Ectodermal cell (in vitro differentiated cells): ENCODE measurements around the gene MORC3.
"Not testable (repeated sequence)": the region's sequence is repeated elsewhere in the genome, so short reads cannot be mapped to it uniquely, and the experiment has no call there.

Source experiments
- H3K27ac ChIP-seq: 2 replicates; pipeline ENCODE4 v1.7.0; 2013; ENCODE audit warnings: mild to moderate bottlenecking, low read depth, low read length; ENCODE audit not compliant: insufficient read depth, poor library complexity, severe bottlenecking
- H3K27me3 ChIP-seq: 2 replicates; pipeline ENCODE4 v1.7.0; 2013; ENCODE audit warnings: mild to moderate bottlenecking, low read length; ENCODE audit not compliant: insufficient read depth, control insufficient read depth, poor library complexity, severe bottlenecking
- H3K36me3 ChIP-seq: one replicate; pipeline ENCODE4 v1.7.0; 2013; ENCODE audit warnings: low read length; ENCODE audit not compliant: control insufficient read depth, insufficient read depth
- H3K4me1 ChIP-seq: one replicate; pipeline ENCODE4 v1.7.0; 2013; ENCODE audit warnings: low read length; ENCODE audit not compliant: control insufficient read depth, insufficient read depth
- H3K4me3 ChIP-seq: 2 replicates; pipeline ENCODE4 v1.7.0; 2013; ENCODE audit warnings: low read depth, low read length, control low read depth; ENCODE audit not compliant: insufficient read depth
- H3K9me3 ChIP-seq: 2 replicates; pipeline ENCODE4 v1.7.0; 2013; ENCODE audit warnings: mild to moderate bottlenecking, low read length, moderate library complexity; ENCODE audit not compliant: control insufficient read depth
- WGBS, 2 experiments: methylation state at CpG; one replicate each; pipeline ENCODE4 v1.1.7; 2013; ENCODE audit warnings: missing lambda C conversion rate in 2 of 2; 5-methylcytosine and 5-hydroxymethylcytosine counted together

Gene MORC3

DNA sequence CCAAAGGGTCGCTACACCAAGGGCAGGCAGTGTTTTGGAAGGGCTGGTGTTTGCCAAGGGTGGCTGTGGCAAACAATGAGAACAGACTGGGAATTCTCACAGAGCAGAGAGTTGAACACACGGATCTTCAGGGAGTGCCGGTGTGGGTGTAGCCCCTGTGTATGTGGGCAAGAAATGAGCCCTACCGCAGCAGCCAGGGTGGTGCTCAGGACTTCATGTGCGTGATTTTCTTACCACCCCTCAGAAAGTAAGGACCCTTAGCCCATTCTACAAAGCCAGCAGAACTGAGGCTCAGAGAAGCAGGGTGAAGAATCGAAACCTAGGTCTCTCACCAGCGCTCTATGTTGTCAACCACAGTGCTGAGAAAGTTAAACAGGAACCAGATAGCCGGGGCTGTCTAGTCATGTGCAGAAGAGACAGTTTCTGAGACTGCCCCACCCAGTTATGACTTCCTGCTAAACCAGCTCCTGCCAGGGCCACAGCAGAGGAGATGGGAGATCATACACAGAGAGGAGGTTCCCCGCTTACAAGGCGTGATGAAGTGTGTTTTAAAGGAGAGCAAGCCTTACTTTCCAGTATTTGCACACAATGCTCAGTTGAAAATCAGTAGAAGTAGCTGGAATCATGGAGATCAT is 21.9 kb upstream of the MORC3 start:
- H3K36me3 ChIP-seq, result peaks cover 4% of the 10 kb centered on the region
- no peaks in the 10 kb centered on the region for H3K4me1 ChIP-seq
- H3K4me3 ChIP-seq, result no peak overlapping the region
- WGBS, 2 experiments, result 79 to 80% methylated on average over 10 of the region's 10 CpGs
- H3K27me3 ChIP-seq, result no peaks in the 10 kb centered on the region
- no peak overlapping the region for H3K27ac ChIP-seq
- H3K9me3 ChIP-seq, result no peaks in the 10 kb centered on the region

DNA sequence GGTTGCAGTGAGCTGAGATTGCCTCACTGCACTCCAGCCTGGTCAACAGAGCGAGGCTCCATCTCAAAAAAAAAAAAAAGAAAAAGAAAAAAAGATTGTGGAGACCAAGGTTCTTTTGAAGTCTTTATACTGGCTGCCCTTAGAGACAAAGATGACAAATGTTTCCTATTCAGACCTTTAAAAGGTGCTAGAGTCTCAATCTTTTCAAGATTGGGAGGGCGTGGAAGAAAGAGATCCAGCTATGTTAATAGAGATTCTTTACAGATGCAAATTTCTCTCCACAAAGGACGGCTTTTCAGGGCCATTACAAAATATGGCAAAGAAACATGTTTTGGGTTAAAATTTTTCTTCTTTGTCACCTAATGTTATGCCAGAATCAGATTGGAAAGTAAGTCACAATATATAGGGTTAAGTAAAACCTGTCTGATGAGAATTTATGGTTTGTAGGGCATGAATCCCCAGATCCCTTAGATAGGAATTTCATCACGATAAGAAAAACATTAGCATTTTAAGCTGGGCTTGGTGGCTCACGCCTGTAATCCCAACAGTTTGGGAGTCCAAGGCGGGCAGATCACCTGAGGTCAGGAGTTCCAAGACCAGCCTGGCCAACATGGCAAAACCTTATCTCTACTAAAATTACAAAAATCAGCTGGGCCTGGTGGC is 13.0 kb upstream of the MORC3 start:
- no peaks in the 10 kb centered on the region for H3K4me1 ChIP-seq
- no peaks in the 10 kb centered on the region for H3K9me3 ChIP-seq
- H3K27me3 ChIP-seq, result no peaks in the 10 kb centered on the region
- H3K4me3 ChIP-seq, result no peak overlapping the region
- WGBS, 2 experiments, result 71 to 82% methylated on average over 6 of the region's 6 CpGs
- H3K27ac ChIP-seq, result no peak overlapping the region
- H3K36me3 ChIP-seq, result no peaks in the 10 kb centered on the region

- H3K36me3 ChIP-seq, result no peaks in the 10 kb centered on the region
- H3K27ac ChIP-seq, result no peak overlapping the region
- WGBS, 2 experiments, result 95 to 96% methylated on average over 7 of the region's 7 CpGs
- H3K4me3 ChIP-seq, result no peak overlapping the region
- no peaks in the 10 kb centered on the region for H3K4me1 ChIP-seq
- H3K27me3 ChIP-seq, result no peaks in the 10 kb centered on the region
- H3K9me3 ChIP-seq, result no peaks in the 10 kb centered on the region
Observed at GRCh38 chr21:36310016-36310415, 10.0 kb upstream of the MORC3 start.

- 83 to 84% methylated on average over 2 of the region's 2 CpGs for WGBS, 2 experiments
- not testable (repeated sequence) for H3K4me1 ChIP-seq
Observed at GRCh38 chr21:36313446-36313845, 6.6 kb upstream of the MORC3 start.

GRCh38 chr21:36316045-36316444 is 4.0 kb upstream of the MORC3 start:
- H3K36me3 ChIP-seq, H3K27me3 ChIP-seq: not testable (repeated sequence)
- WGBS, 2 experiments, result 94 to 95% methylated on average over 3 of the region's 3 CpGs

More at GRCh38 chr21:36313446-36313845, 6.6 kb upstream of the MORC3 start:
- not testable (repeated sequence) for H3K27ac ChIP-seq, H3K4me3 ChIP-seq, H3K27me3 ChIP-seq, H3K36me3 ChIP-seq, H3K9me3 ChIP-seq

DNA sequence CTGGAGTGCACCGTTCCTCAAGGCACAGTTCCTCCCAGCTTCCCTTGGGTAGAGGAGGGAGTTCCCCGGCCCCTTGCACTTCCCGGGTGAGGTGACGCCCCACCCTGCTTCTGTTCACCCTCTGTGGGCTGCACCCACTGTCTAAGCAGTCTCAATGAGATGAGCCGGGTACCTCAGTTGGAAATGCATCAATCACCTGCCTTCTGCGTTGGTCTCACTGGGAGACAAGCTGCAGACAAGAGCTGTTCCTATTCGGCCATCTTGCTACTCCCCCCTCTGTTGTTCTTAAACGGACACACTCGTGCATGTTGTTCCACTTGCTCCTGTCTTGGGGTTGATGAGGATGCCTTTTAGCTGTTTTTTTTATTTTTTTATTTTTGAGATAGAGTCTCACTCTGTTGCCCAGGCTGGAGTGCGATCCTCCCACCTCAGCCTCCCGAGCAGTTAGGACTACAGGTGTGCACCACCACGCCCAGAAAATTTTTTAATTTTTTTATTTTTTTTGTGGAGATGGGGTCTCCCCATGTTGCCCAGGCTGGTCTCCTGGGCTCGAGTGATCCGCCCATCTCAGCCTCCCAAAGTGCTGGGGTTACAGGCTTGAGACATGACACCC is 3.0 kb upstream of the MORC3 start:
- Histone ChIP-seq H3K27me3 (no peaks in the 10 kb centered on the region), H3K36me3 (no peaks in the 10 kb centered on the region), H3K4me3 (no peak overlapping the region), H3K27ac (no peak overlapping the region), H3K4me1 (no peaks in the 10 kb centered on the region), H3K9me3 (no peaks in the 10 kb centered on the region)
- 92 to 94% methylated on average over 14 of the region's 14 CpGs for WGBS, 2 experiments

More at GRCh38 chr21:36316045-36316444, 4.0 kb upstream of the MORC3 start:
- H3K4me1 ChIP-seq, H3K27ac ChIP-seq, H3K4me3 ChIP-seq, H3K9me3 ChIP-seq: not testable (repeated sequence)

DNA sequence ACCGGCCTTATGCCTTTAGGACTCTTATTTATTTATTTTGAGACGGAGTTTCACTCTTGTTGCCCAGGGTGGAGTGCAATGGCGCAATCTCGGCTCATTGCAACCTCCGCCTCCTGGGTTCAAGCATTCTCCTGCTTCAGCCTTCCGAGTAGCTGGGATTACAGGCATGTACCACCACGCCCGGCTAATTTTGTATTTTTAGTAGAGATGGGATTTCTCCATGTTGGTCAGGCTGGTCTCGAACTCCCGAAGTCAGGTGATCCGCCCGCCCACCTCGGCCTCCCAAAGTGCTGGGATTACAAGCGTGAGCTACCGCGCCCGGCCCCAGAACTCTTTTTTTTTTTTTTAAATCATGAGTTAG is 611 bp upstream of the MORC3 start:
- H3K27me3 ChIP-seq, H3K36me3 ChIP-seq, H3K4me1 ChIP-seq, H3K9me3 ChIP-seq: not testable (repeated sequence)
- 69 to 83% methylated on average over 17 of the region's 17 CpGs for WGBS, 2 experiments
- H3K4me3 ChIP-seq, result peak overlapping the region; percentile 91
- H3K27ac ChIP-seq, result peak overlapping the region; percentile 95

DNA sequence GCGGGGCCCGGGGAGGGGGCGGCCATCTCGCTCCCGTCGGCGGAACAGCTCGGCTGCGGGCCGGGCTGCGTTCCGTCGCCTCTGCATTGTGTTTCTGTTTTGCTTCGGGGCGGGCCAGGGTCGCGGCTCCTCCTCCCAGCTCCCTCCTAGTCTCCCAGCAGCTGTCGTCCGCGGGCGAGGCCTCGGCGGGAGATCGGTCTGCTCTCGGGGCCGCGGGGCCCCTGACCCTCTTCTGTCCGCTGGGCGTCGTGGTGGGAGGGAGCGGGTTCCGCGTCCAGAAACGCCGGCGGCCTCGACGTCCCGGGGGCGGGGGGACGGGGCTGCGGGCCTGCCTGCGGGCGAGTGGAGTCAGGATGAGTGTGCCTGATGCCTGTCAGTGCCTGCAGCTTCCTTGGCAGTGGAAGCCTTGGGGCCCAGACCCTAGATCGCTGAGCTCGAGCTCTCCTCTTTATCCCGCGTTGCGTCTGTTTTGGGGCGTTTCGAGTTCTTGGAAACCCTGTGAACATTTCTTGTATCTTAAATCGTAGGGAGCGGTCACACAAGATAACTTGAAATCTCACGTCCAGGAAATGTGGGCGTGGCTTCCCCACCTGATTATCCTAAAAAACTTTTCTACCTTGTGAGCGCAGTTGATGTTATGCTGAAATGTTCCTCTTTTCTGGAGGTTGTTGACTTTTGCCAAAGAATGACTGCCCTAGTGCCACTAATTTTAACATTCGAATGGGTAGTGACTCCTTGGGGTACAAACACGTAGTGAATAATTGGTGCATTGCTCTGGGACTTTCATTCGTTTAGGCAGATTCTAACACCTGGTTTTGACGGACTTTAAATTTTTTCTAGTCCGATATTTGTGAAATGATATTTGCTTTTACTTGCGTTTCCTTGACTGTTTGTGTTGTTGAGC is 676 bp downstream of the MORC3 start:
- Histone ChIP-seq H3K4me1 (no peaks in the 10 kb centered on the region), H3K9me3 (no peaks in the 10 kb centered on the region), H3K4me3 (peak overlapping the region; percentile 91), H3K27ac (peak overlapping the region; percentile 95), H3K36me3 (no peaks in the 10 kb centered on the region), H3K27me3 (no peaks in the 10 kb centered on the region)
- 0 to 1% methylated on average over 62 of the region's 62 CpGs for WGBS, 2 experiments

GRCh38 chr21:36321325-36322082 is 1.5 kb downstream of the MORC3 start:
- H3K36me3 ChIP-seq, result no peaks in the 10 kb centered on the region
- peak overlapping the region; percentile 91 for H3K4me3 ChIP-seq
- peak overlapping the region; percentile 17 for H3K27ac ChIP-seq
- H3K9me3 ChIP-seq, result no peaks in the 10 kb centered on the region
- 7 to 9% methylated on average over 5 to 7 of the region's 8 CpGs for WGBS, 2 experiments
- no peaks in the 10 kb centered on the region for H3K4me1 ChIP-seq
- H3K27me3 ChIP-seq, result no peaks in the 10 kb centered on the region
